ENCODE data around the gene KDM4B.

Gene KDM4B

GRCh38 chr19:5137114-5137513, 168.2 kb downstream of the KDM4B start:
- no peak for DNase-seq (ENCODE audit: low read depth)

GRCh38 chr19:5137571-5138124, 168.7 kb downstream of the KDM4B start:
- DNase-seq (ENCODE audit: low read depth): no peak

- peak; percentile 42 for DNase-seq (ENCODE audit: low read depth)
Measured at GRCh38 chr19:5138606-5139582, 170.0 kb downstream of the KDM4B start.

GRCh38 chr19:5139583-5140325, 170.8 kb downstream of the KDM4B start:
- DNase-seq (ENCODE audit: low read depth): no peak

- no peak for DNase-seq (ENCODE audit: low read depth)
Measured at GRCh38 chr19:5141129-5141849, 172.4 kb downstream of the KDM4B start.

GRCh38 chr19:5141850-5142724, 173.2 kb downstream of the KDM4B start:
- no peak for DNase-seq (ENCODE audit: low read depth)

GRCh38 chr19:5142725-5143097, 173.8 kb downstream of the KDM4B start:
- DNase-seq (ENCODE audit: low read depth): no peak

GRCh38 chr19:5143471-5144411, 174.8 kb downstream of the KDM4B start:
- no peak for DNase-seq (ENCODE audit: low read depth)

- no peak for DNase-seq (ENCODE audit: low read depth)
Measured at GRCh38 chr19:5144545-5145179, 175.7 kb downstream of the KDM4B start.

GRCh38 chr19:5145521-5146511, 176.9 kb downstream of the KDM4B start:
- DNase-seq (ENCODE audit: low read depth): no peak

GRCh38 chr19:5147074-5147977, 178.4 kb downstream of the KDM4B start:
- no peak for DNase-seq (ENCODE audit: low read depth)

GRCh38 chr19:5147978-5148793, 179.3 kb downstream of the KDM4B start:
- no peak for DNase-seq (ENCODE audit: low read depth)

GRCh38 chr19:5148794-5149190, 179.9 kb downstream of the KDM4B start:
- no peak for DNase-seq (ENCODE audit: low read depth)

- DNase-seq (ENCODE audit: low read depth): no peak
Measured at GRCh38 chr19:5149508-5149907, 180.6 kb downstream of the KDM4B start.

- no peak for DNase-seq (ENCODE audit: low read depth)
Measured at GRCh38 chr19:5149932-5150901, 181.3 kb downstream of the KDM4B start.
